MCF 10A (cell line): Measurements from ENCODE around the gene EIF6. TPM values are rescaled to one million over a fixed set of nuclear protein-coding genes. Genes with fewer than 3 reads are reported as not detected.

Experiments
- BruUV-seq: library from RNA; stranded (reverse); fragments of 400-500 nt; replicated peaks from 2 replicates; lab custom pipeline; 2021; lab: Mats Ljungman, UMichigan
- CTCF ChIA-PET: fragments of 300-600 bp; sonication (Branson Sonifier 250); formaldehyde crosslinking; extraction: SDS; loops from one replicate; lab custom pipeline; 2021; ENCODE audit warnings: antibody characterized with exemption, inconsistent platforms; lab: Yijun Ruan, JAX
- POLR2A ChIA-PET: fragments of 300-600, 350-650 bp; sonication (Branson Sonifier 250); formaldehyde crosslinking; extraction: SDS; loops from one replicate; lab custom pipeline; 2020; ENCODE audit warnings: antibody characterized with exemption, inconsistent platforms; lab: Yijun Ruan, JAX
- DNase-seq: peaks from one replicate; pipeline ENCODE4 v3.0.0-alpha.2; 2018; ENCODE audit not compliant: unreplicated experiment
- H3K27ac Mint-ChIP-seq: one replicate; pipeline ENCODE4 v1.8.0; 2022; ENCODE audit warnings: mild to moderate bottlenecking, low read depth, mixed read lengths; ENCODE audit not compliant: unreplicated experiment
- H3K27me3 Mint-ChIP-seq: one replicate; pipeline ENCODE4 v1.8.0; 2022; ENCODE audit warnings: mixed read lengths; ENCODE audit not compliant: insufficient read depth, unreplicated experiment
- H3K36me3 Mint-ChIP-seq: one replicate; pipeline ENCODE4 v1.8.0; 2022; ENCODE audit warnings: mild to moderate bottlenecking, moderate library complexity, mixed read lengths; ENCODE audit not compliant: insufficient read depth, unreplicated experiment
- H3K4me1 Mint-ChIP-seq: one replicate; pipeline ENCODE4 v1.8.0; 2022; ENCODE audit warnings: mixed read lengths; ENCODE audit not compliant: insufficient read depth, unreplicated experiment
- H3K4me3 Mint-ChIP-seq: one replicate; pipeline ENCODE4 v1.8.0; 2022; ENCODE audit warnings: mild to moderate bottlenecking, moderate library complexity, mixed read lengths; ENCODE audit not compliant: unreplicated experiment
- H3K9me3 Mint-ChIP-seq: one replicate; pipeline ENCODE4 v1.8.0; 2022; ENCODE audit warnings: mixed read lengths; ENCODE audit not compliant: unreplicated experiment
- intact Hi-C: fragments of 100-400 bp; cut with micrococcal nuclease; formaldehyde crosslinking; loops from 2 replicates; pipeline ENCODE4 v1.14.1; 2022
- total RNA-seq: library from RNA; stranded (reverse); gene quantifications from 2 replicates; pipeline ENCODE4 v1.2.3, GENCODE V29; 2022
- TF ChIP-seq, protein P1 (sequence below): fragments of 200-600 bp; IDR thresholded peaks from one replicate; pipeline ENCODE4 v1.8.0; 2022; ENCODE audit warnings: antibody characterized with exemption, mild to moderate bottlenecking; ENCODE audit not compliant: unreplicated experiment

EIF6 gene
- total RNA-seq, 1 experiment from 2014 or later = 322 TPM

DNA sequence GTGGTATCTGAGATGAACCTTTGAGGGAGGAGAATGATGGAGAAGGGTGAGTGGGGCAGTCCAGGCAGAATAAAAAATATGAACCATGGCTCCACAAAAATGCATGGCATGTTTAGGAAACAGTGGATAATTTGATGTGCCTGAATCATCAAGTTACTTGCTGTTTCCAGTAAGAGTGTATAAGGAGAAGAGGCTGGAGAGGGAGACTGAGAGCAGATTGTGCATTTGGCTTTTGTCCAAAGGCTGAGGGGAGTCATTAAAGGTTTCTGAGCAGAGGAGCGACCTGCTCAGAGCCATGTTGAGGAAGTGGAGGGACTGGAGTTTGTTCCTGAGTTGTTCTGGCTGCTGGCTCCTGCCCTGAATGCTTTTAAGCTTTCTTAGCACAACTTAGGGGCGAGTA lies 52.0 kb downstream of the EIF6 start:
- intact Hi-C loops = no loop called here
- H3K4me3 Mint-ChIP-seq = no peak overlapping the region
- ChIA-PET CTCF (no interaction called here), POLR2A (interaction anchor here (2.2 kb wide), 1 partner anchor 12 kb away, joined by 5 read pairs; no protein-coding TSS in a partner anchor)
- H3K9me3 Mint-ChIP-seq = no peaks in the 10 kb centered on the region
- H3K27me3 Mint-ChIP-seq = peaks cover 58% of the 10 kb centered on the region
- TF ChIP-seq, protein P1, sequence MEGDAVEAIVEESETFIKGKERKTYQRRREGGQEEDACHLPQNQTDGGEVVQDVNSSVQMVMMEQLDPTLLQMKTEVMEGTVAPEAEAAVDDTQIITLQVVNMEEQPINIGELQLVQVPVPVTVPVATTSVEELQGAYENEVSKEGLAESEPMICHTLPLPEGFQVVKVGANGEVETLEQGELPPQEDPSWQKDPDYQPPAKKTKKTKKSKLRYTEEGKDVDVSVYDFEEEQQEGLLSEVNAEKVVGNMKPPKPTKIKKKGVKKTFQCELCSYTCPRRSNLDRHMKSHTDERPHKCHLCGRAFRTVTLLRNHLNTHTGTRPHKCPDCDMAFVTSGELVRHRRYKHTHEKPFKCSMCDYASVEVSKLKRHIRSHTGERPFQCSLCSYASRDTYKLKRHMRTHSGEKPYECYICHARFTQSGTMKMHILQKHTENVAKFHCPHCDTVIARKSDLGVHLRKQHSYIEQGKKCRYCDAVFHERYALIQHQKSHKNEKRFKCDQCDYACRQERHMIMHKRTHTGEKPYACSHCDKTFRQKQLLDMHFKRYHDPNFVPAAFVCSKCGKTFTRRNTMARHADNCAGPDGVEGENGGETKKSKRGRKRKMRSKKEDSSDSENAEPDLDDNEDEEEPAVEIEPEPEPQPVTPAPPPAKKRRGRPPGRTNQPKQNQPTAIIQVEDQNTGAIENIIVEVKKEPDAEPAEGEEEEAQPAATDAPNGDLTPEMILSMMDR = no peak
- no TSS peak for BruUV-seq
- no peak overlapping the region for H3K27ac Mint-ChIP-seq
- H3K4me1 Mint-ChIP-seq = no peaks in the 10 kb centered on the region
- peaks cover 4% of the 10 kb centered on the region for H3K36me3 Mint-ChIP-seq
- no peak for DNase-seq

Other genes with a start within 250 kb of the EIF6 start
- gene TRPC4AP, start 192.0 kb downstream of the EIF6 start, total RNA-seq = 51.8 and 56.3 TPM in 2 replicates
- gene EDEM2, start 137.4 kb downstream of the EIF6 start, total RNA-seq = 23.6 and 30.2 TPM in 2 replicates
- gene PROCR, start 112.7 kb downstream of the EIF6 start, total RNA-seq = 27.4 and 34.6 TPM in 2 replicates
- gene MMP24, start 58.1 kb downstream of the EIF6 start, total RNA-seq = 0.10 TPM in 1 of 2 replicates, not detected in the other
- 43.2 and 52.2 TPM in 2 replicates for gene MMP24OS, start 6.7 kb downstream of the EIF6 start, total RNA-seq
- not detected in 2 replicates for gene FAM83C, start 7.7 kb upstream of the EIF6 start, total RNA-seq
- gene UQCC1, start 127.2 kb upstream of the EIF6 start, total RNA-seq = 45.2 and 55.8 TPM in 2 replicates
- not detected in 2 replicates for gene GDF5, start 153.5 kb upstream of the EIF6 start, total RNA-seq
- 41.0 and 44.0 TPM in 2 replicates for gene CEP250, start 170.8 kb upstream of the EIF6 start, total RNA-seq
- not detected in 2 replicates for gene C20orf173, start 244.9 kb upstream of the EIF6 start, total RNA-seq